ENCODE measurements around the gene MS4A6A.

DNA sequence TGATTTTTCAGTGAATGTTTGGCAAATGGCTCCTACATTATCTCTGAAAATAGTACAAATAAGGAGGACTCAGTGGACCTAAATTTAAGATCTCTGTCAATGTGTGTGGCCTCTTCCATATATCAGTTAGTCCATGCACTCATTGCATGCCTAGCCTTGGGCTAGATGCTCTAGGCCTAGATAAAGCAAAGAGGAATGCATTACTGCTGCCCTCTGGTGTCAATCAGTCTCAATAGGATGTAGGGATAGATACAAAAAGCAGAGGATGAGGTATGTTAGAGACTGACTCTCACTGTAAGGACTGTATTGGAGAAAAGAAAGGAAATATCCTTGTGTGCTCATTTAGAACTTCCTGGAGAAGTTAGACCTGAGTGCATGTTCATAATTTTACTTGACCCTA, 52.4 kb downstream of the MS4A6A start:
- TF ChIP-seq SP1 (IDR thresholded peaks at IDR 0.05) (no peak), SUZ12 (IDR thresholded peaks at IDR 0.05) (no peak), ZNF384 (IDR thresholded peaks at IDR 0.05) (no peak), NFRKB (IDR thresholded peaks at IDR 0.05) (no peak), TARDBP (IDR thresholded peaks at IDR 0.05) (no peak), ELF4 (IDR thresholded peaks at IDR 0.05) (no peak), CTBP1 (IDR thresholded peaks at IDR 0.05; ENCODE audit: borderline replicate concordance) (no peak), FOXA1 (IDR thresholded peaks at IDR 0.05) (no peak), LEF1 (IDR thresholded peaks at IDR 0.05; ENCODE audit: borderline replicate concordance) (no peak), L3MBTL2 (conservative IDR thresholded peaks at IDR 0.05) (no peak), FOXM1 (IDR thresholded peaks at IDR 0.05; ENCODE audit: borderline replicate concordance) (no peak), ARNT (IDR thresholded peaks at IDR 0.05) (no peak), BHLHE40 (IDR thresholded peaks at IDR 0.05; ENCODE audit: borderline replicate concordance) (no peak)
- TF ChIP-seq, protein P1, sequence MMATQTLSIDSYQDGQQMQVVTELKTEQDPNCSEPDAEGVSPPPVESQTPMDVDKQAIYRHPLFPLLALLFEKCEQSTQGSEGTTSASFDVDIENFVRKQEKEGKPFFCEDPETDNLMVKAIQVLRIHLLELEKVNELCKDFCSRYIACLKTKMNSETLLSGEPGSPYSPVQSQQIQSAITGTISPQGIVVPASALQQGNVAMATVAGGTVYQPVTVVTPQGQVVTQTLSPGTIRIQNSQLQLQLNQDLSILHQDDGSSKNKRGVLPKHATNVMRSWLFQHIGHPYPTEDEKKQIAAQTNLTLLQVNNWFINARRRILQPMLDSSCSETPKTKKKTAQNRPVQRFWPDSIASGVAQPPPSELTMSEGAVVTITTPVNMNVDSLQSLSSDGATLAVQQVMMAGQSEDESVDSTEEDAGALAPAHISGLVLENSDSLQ (IDR thresholded peaks at IDR 0.05), result no peak

Measured in HEK293T (cell line).